HEK293 (cell line): ENCODE measurements around the gene CUL1.

ENCODE experiments used
- CTCF ChIA-PET: fragments of 350-600 bp; formaldehyde crosslinking; extraction: SDS; loops from one replicate; lab custom pipeline; 2021; ENCODE audit warnings: antibody characterized with exemption; lab: Yijun Ruan, JAX
- POLR2A ChIA-PET: fragments of 300-600 bp; formaldehyde crosslinking; extraction: SDS; loops from one replicate; lab custom pipeline; 2020; ENCODE audit warnings: antibody characterized with exemption, inconsistent platforms; lab: Yijun Ruan, JAX
- H3K27ac ChIP-seq: fragments of 200-500 bp; sonication (Bioruptor generic); 2 replicates; pipeline ENCODE4 v1.5.1; 2014; ENCODE audit warnings: low read depth, low read length, control low read depth, inconsistent platforms; ENCODE audit errors: extremely low read depth
- H3K36me3 ChIP-seq, 2 experiments: fragments of 200-500 bp in 1 of 2; sonication (Bioruptor generic) in 1 of 2; 1 replicate in 1 of 2; 2 replicates in 1 of 2; pipeline ENCODE4 v1.5.1; 2014 to 2017; ENCODE audit warnings: inconsistent platforms in 2 of 2, low read length in 2 of 2; ENCODE audit not compliant: control insufficient read depth in 2 of 2, insufficient read depth in 1 of 2
- H3K4me1 ChIP-seq: fragments of 200-500 bp; sonication (Bioruptor generic); 2 replicates; pipeline ENCODE4 v1.5.1; 2014; ENCODE audit warnings: mild to moderate bottlenecking, low read length, inconsistent platforms; ENCODE audit not compliant: control insufficient read depth, insufficient read depth
- H3K4me3 ChIP-seq: 2 replicates; pipeline ENCODE4 v1.5.1; 2011; ENCODE audit warnings: low read depth, mild to moderate bottlenecking, control low read depth, low read length, moderate library complexity
- H3K9me3 ChIP-seq: fragments of 200-500 bp; sonication (Bioruptor generic); 2 replicates; pipeline ENCODE4 v1.5.1; 2014; ENCODE audit warnings: low read depth, low read length, inconsistent platforms; ENCODE audit not compliant: control insufficient read depth, insufficient read depth
- INSM2 ChIP-seq: fragments of 450-650 bp; formaldehyde crosslinking; IDR thresholded peaks from 2 replicates; pipeline ENCODE4 v1.5.1; 2016; ENCODE audit warnings: missing biosample characterization, missing genetic modification characterization
- PRDM4 ChIP-seq: fragments of 450-650 bp; formaldehyde crosslinking; IDR thresholded peaks from 2 replicates; pipeline ENCODE4 v1.5.1; 2017; ENCODE audit warnings: missing biosample characterization, missing genetic modification characterization
- PRDM6 ChIP-seq: fragments of 450-650 bp; formaldehyde crosslinking; IDR thresholded peaks from 2 replicates; pipeline ENCODE4 v1.5.1; 2017; ENCODE audit warnings: missing biosample characterization, missing genetic modification characterization
- SALL2 ChIP-seq: fragments of 450-650 bp; formaldehyde crosslinking; IDR thresholded peaks from 2 replicates; pipeline ENCODE4 v1.5.0; 2017; ENCODE audit warnings: missing biosample characterization, mild to moderate bottlenecking, missing genetic modification characterization, borderline replicate concordance
- SP7 ChIP-seq: fragments of 450-650 bp; formaldehyde crosslinking; IDR thresholded peaks from 2 replicates; pipeline ENCODE4 v1.5.1; 2016; ENCODE audit warnings: missing biosample characterization, missing genetic modification characterization
- ZBTB49 ChIP-seq: fragments of 450-650 bp; formaldehyde crosslinking; IDR thresholded peaks from 2 replicates; pipeline ENCODE4 v1.5.1; 2016; ENCODE audit warnings: missing biosample characterization, missing genetic modification characterization, low read depth
- ZBTB7A ChIP-seq: fragments of 450-650 bp; formaldehyde crosslinking; IDR thresholded peaks from 2 replicates; pipeline ENCODE4 v1.5.1; 2016; ENCODE audit warnings: low read depth, missing biosample characterization, missing genetic modification characterization
- ZEB2 ChIP-seq: fragments of 450-650 bp; formaldehyde crosslinking; IDR thresholded peaks from 2 replicates; pipeline ENCODE4 v1.5.1; 2016; ENCODE audit warnings: missing biosample characterization, missing genetic modification characterization
- ZNF114 ChIP-seq: fragments of 450-650 bp; formaldehyde crosslinking; IDR thresholded peaks from 2 replicates; pipeline ENCODE4 v1.5.0; 2017; ENCODE audit warnings: missing biosample characterization, missing genetic modification characterization
- ZNF121 ChIP-seq: fragments of 450-650 bp; formaldehyde crosslinking; IDR thresholded peaks from 2 replicates; pipeline ENCODE4 v1.5.1; 2016; ENCODE audit warnings: missing biosample characterization, missing genetic modification characterization
- ZNF23 ChIP-seq: fragments of 450-650 bp; formaldehyde crosslinking; IDR thresholded peaks from 2 replicates; pipeline ENCODE4 v1.5.1; 2016; ENCODE audit warnings: missing biosample characterization, missing genetic modification characterization, borderline replicate concordance
- ZNF26 ChIP-seq: fragments of 450-650 bp; formaldehyde crosslinking; IDR thresholded peaks from 2 replicates; pipeline ENCODE4 v1.5.1; 2016; ENCODE audit warnings: missing biosample characterization, missing genetic modification characterization
- ZNF311 ChIP-seq: fragments of 450-650 bp; formaldehyde crosslinking; IDR thresholded peaks from 2 replicates; pipeline ENCODE4 v1.5.1; 2017; ENCODE audit warnings: missing biosample characterization, missing genetic modification characterization, borderline replicate concordance
- ZNF341 ChIP-seq: fragments of 450-650 bp; formaldehyde crosslinking; IDR thresholded peaks from 2 replicates; pipeline ENCODE4; 2016; ENCODE audit warnings: low read depth, missing biosample characterization, missing genetic modification characterization
- ZNF350 ChIP-seq: fragments of 450-650 bp; formaldehyde crosslinking; IDR thresholded peaks from 2 replicates; pipeline ENCODE4 v1.5.0; 2017; ENCODE audit warnings: missing biosample characterization, mild to moderate bottlenecking, missing genetic modification characterization
- ZNF529 ChIP-seq: fragments of 450-650 bp; formaldehyde crosslinking; IDR thresholded peaks from 2 replicates; pipeline ENCODE4 v1.5.1; 2017; ENCODE audit warnings: missing genetic modification characterization, missing biosample characterization; ENCODE audit not compliant: insufficient replicate concordance
- ZNF670 ChIP-seq: fragments of 450-650 bp; formaldehyde crosslinking; IDR thresholded peaks from 2 replicates; pipeline ENCODE4 v1.5.1; 2016; ENCODE audit warnings: missing biosample characterization, missing genetic modification characterization, low read depth
- ZNF747 ChIP-seq: fragments of 450-650 bp; formaldehyde crosslinking; IDR thresholded peaks from 2 replicates; pipeline ENCODE4 v1.5.1; 2016; ENCODE audit warnings: missing biosample characterization, missing genetic modification characterization

Gene CUL1

GRCh38 chr7:148714498-148714897, 15.8 kb downstream of the CUL1 start:
- POLR2A ChIA-PET, result no interaction called here
- no peak overlapping the region for H3K4me3 ChIP-seq
- H3K9me3 ChIP-seq, result no peaks in the 10 kb centered on the region
- CTCF ChIA-PET, result no interaction called here
- H3K27ac ChIP-seq, result no peak overlapping the region
- H3K4me1 ChIP-seq, result no peaks in the 10 kb centered on the region
- TF ChIP-seq ZBTB49 (tag by site-specific recombination) (no peak), ZNF341 (tag by site-specific recombination) (no peak), ZNF23 (no peak), ZBTB7A (tag by site-specific recombination) (no peak), ZNF311 (tag by site-specific recombination) (no peak), INSM2 (tag by site-specific recombination) (no peak), PRDM4 (tag by site-specific recombination) (no peak), ZNF350 (tag by site-specific recombination) (no peak), SALL2 (tag by site-specific recombination) (no peak), SP7 (no peak), PRDM6 (tag by site-specific recombination) (no peak)
- H3K36me3 ChIP-seq, result no peaks in the 10 kb centered on the region

GRCh38 chr7:148715027-148715426, 16.3 kb downstream of the CUL1 start:
- CTCF ChIA-PET, result no interaction called here
- Histone ChIP-seq H3K27ac (no peak overlapping the region), H3K9me3 (no peaks in the 10 kb centered on the region), H3K36me3 (no peaks in the 10 kb centered on the region), H3K4me3 (no peak overlapping the region), H3K4me1 (no peaks in the 10 kb centered on the region)
- POLR2A ChIA-PET, result no interaction called here
- TF ChIP-seq ZEB2 (no peak), ZNF26 (no peak), ZNF114 (tag by site-specific recombination) (no peak), ZNF670 (tag by site-specific recombination) (no peak), ZNF121 (tag by site-specific recombination) (no peak), ZNF529 (tag by site-specific recombination) (no peak), ZNF747 (no peak), ZBTB7A (tag by site-specific recombination) (no peak), ZNF23 (no peak)
